A549 (cell line): Measurements from ENCODE around the gene CELF5.

ENCODE experiments used
- ATOH8 ChIP-seq: fragments of 250-450 bp; sonication (Bioruptor Pico); IDR thresholded peaks from 2 replicates; pipeline ENCODE4 v1.5.0; 2020; ENCODE audit warnings: low read depth, mild to moderate bottlenecking, moderate library complexity
- CTCF ChIP-seq: fragments of >200 bp; sonication (Bioruptor Twin); formaldehyde crosslinking; IDR thresholded peaks from 3 replicates; pipeline ENCODE4 v1.5.1; 2016
- EP300 ChIP-seq, 2 experiments: fragments of >200 bp; sonication (Bioruptor Twin); formaldehyde crosslinking; IDR thresholded peaks; 2 replicates in 1 of 2; 3 replicates in 1 of 2; pipeline ENCODE4 v1.6.1; 2016 to 2017
- KDM1A ChIP-seq: fragments of 200-600 bp; sonication (generic); IDR thresholded peaks from 2 replicates; pipeline ENCODE4 v1.6.1; 2016; ENCODE audit warnings: low read depth, mild to moderate bottlenecking
- MAX ChIP-seq: IDR thresholded peaks from 2 replicates; pipeline ENCODE4 v1.6.1; 2012
- NR3C1 ChIP-seq: fragments of >200 bp; sonication (Bioruptor Twin); formaldehyde crosslinking; IDR thresholded peaks from 3 replicates; pipeline ENCODE4 v1.6.1; 2017
- POLR2A ChIP-seq: IDR thresholded peaks from 2 replicates; pipeline ENCODE4 v1.6.1; 2012; ENCODE audit warnings: mild to moderate bottlenecking, low read length
- SREBF2 ChIP-seq: fragments of 450-650 bp; IDR thresholded peaks from 2 replicates; pipeline ENCODE4 v1.6.1; 2014; ENCODE audit warnings: mild to moderate bottlenecking, moderate library complexity
- USF2 ChIP-seq: fragments of 450-650 bp; IDR thresholded peaks from 2 replicates; pipeline ENCODE4 v1.6.1; 2014; ENCODE audit warnings: antibody characterized with exemption

GRCh38 chr19:3210347-3211017, 14.0 kb upstream of the CELF5 start:
- TF ChIP-seq NR3C1 (no peak), EP300 (IDR thresholded peaks at IDR 0.05) (no peak), CTCF (peak; percentile 43), SREBF2 (no peak), POLR2A (no peak), KDM1A (peak; percentile 82; the same call in 1 of the 2 replicates), ATOH8 (CRISPR knock-in tag) (no peak), MAX (no peak), USF2 (no peak)
